Prostate gland (tissue), 2 donors: ENCODE results near the gene TMEM213. TPM values are rescaled to one million over a fixed set of nuclear protein-coding genes. Genes with fewer than 3 reads are reported as not detected.

Experiments
- DNase-seq: peaks from one replicate; pipeline ENCODE4 v3.0.0-alpha.2; 2019; ENCODE audit warnings: low spot score
- H3K27ac ChIP-seq, 2 donors: fragments of 200-600 bp; sonication (generic); 2 replicates each; pipeline ENCODE4 v1.5.1; 2017 to 2019
- H3K27me3 ChIP-seq: fragments of 200-600 bp; sonication (generic); replicated peaks from 2 replicates; pipeline ENCODE4 v1.5.1; 2019; ENCODE audit not compliant: insufficient read depth
- H3K36me3 ChIP-seq, 2 donors: fragments of 200-600 bp; sonication (generic); 1 replicate in 1 of 2; 2 replicates in 1 of 2; pipeline versions ENCODE4 v1.5.1 to v1.8.1; 2017 to 2019
- H3K4me1 ChIP-seq: fragments of 200-600 bp; sonication (generic); replicated peaks from 2 replicates; pipeline ENCODE4 v1.5.1; 2019
- H3K4me3 ChIP-seq, 2 donors: fragments of 200-600 bp; sonication (generic); 2 replicates each; pipeline ENCODE4 v1.5.1; 2017 to 2019
- H3K9me3 ChIP-seq: fragments of 200-600 bp; sonication (generic); 2 replicates; pipeline ENCODE4 v1.5.1; 2017
- CTCF ChIP-seq, 4 experiments: fragments of 200-600 bp in 2 of 4; fragments of 450-650 bp in 2 of 4; sonication (generic) in 2 of 4; IDR thresholded peaks; 1 replicate in 3 of 4; 2 replicates in 1 of 4; pipeline ENCODE4 v1.5.1; 2016 to 2019; ENCODE audit warnings: antibody characterized with exemption in 4 of 4, mild to moderate bottlenecking in 2 of 4, moderate library complexity in 2 of 4
- POLR2A ChIP-seq: fragments of 450-650 bp; IDR thresholded peaks from one replicate; pipeline ENCODE4 v1.6.1; 2016; ENCODE audit warnings: antibody characterized with exemption, mild to moderate bottlenecking
- POLR2AphosphoS5 ChIP-seq: sonication (generic); formaldehyde crosslinking; IDR thresholded peaks from one replicate; pipeline ENCODE4 v1.6.1; 2017; ENCODE audit warnings: antibody characterized with exemption
- WGBS: methylation state at CpG from one replicate; pipeline ENCODE4 v1.1.5; 2018; 5-methylcytosine and 5-hydroxymethylcytosine counted together
- intact Hi-C: fragments of 100-400 bp; cut with DNase I; formaldehyde crosslinking; loops from one replicate; pipeline ENCODE4 v1.14.2; 2022
- total RNA-seq, 2 donors: library from RNA; depleted of rRNA; stranded (reverse); fragments of >200 nt; gene quantifications; one replicate each; pipeline ENCODE4 v1.1.0, GENCODE V29; 2016

The TMEM213 gene
- total RNA-seq, 2 donors from 2014 or later = 0.55 TPM; not detected in 1

DNA sequence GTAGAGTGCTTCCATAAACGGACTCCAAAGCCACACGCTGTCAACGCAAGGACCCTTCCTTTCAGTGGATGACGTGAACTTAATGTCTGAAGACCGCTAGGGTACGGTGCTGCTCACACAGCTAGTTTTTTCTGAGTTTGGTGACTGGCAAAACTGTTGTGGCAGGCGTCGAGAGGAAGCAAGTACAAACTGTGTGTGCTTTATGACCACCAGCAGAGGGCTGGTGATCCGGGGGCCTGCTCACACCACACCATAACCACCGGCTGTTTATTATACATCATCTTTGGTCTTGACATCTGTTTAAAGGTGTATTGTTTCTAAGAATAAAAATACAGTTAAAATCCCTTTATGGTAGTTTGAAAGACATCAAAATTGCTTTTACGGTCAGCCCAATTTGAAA, 37.3 kb downstream of the TMEM213 start:
- DNase-seq = no peak
- intact Hi-C loops = no loop called here
- TF ChIP-seq CTCF (IDR thresholded peaks at IDR 0.05) (no peak), POLR2AphosphoS5 (no peak), POLR2A (no peak)
- H3K27ac ChIP-seq = no peak overlapping the region
- H3K36me3 ChIP-seq = no peaks in the 10 kb centered on the region
- H3K9me3 ChIP-seq = no peaks in the 10 kb centered on the region
- H3K27me3 ChIP-seq = no peaks in the 10 kb centered on the region
- 90% methylated on average over 11 of the region's 11 CpGs for WGBS
- no peak overlapping the region for H3K4me3 ChIP-seq
- H3K4me1 ChIP-seq = no peaks in the 10 kb centered on the region

GRCh38 chr7:138837627-138838026, 39.8 kb downstream of the TMEM213 start:
- Histone ChIP-seq H3K27me3 (no peaks in the 10 kb centered on the region), H3K4me1 (no peaks in the 10 kb centered on the region), H3K4me3 (no peak overlapping the region), H3K36me3 (no peaks in the 10 kb centered on the region), H3K27ac (no peak overlapping the region), H3K9me3 (no peaks in the 10 kb centered on the region)
- DNase-seq = no peak
- WGBS = 49% methylated on average over 13 of the region's 13 CpGs
- no peak for TF ChIP-seq CTCF (IDR thresholded peaks at IDR 0.05)
- TF ChIP-seq POLR2AphosphoS5 = no peak
- no peak for TF ChIP-seq POLR2A
- intact Hi-C loops = no loop called here

DNA sequence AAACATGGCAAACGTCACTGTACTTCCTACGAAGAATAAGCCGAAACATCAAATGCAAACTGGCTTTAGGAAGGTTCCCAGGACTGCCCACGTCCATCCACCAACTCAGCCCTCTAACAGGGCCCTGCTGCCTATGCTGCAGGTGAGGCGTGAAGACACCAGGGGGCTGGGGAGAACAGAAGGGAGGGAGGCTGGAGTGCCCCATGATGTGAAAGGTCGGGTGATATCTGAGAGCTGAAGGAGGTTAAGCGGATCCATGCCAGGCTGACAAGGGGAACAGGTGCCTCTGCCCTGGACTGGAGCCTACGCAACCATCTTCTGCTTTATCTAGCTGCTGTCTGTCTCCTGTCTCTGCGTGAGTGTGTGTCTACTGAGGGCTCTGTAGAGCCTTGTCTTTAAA, 40.4 kb downstream of the TMEM213 start:
- 86% methylated on average over 9 of the region's 9 CpGs for WGBS

DNA sequence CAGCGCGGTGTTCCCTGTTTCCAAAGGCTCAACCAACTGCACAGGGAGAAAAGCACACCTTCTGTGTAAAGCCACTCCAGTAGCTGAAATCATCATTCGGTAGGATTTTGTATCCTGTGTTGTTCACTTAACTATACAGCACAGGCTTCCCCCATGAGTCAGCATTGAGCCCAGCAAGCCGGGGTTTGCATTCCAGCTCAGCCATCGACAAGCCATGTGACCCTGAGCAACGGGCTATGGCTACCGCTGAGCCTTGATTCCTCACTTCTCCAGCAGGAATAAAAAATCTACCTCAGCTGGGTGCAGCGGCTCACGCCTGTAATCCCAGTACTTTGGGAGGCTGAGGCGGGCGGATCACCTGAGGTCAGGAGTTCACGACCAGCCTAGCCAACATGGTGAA, 44.3 kb downstream of the TMEM213 start:
- no peak for TF ChIP-seq POLR2AphosphoS5
- no peak for DNase-seq
- no peaks in the 10 kb centered on the region for H3K9me3 ChIP-seq
- WGBS = 94% methylated on average over 12 of the region's 12 CpGs
- intact Hi-C loops = no loop called here
- H3K4me1 ChIP-seq = no peaks in the 10 kb centered on the region
- no peaks in the 10 kb centered on the region for H3K36me3 ChIP-seq
- no peak overlapping the region for H3K4me3 ChIP-seq
- H3K27ac ChIP-seq = no peak overlapping the region
- no peaks in the 10 kb centered on the region for H3K27me3 ChIP-seq

More for the DNA sequence above, 40.4 kb downstream of the TMEM213 start:
- TF ChIP-seq CTCF (IDR thresholded peaks at IDR 0.05) = no peak
- no peak for TF ChIP-seq POLR2AphosphoS5
- TF ChIP-seq POLR2A = no peak
- Histone ChIP-seq H3K27ac (no peak overlapping the region), H3K9me3 (no peaks in the 10 kb centered on the region), H3K27me3 (no peaks in the 10 kb centered on the region), H3K36me3 (no peaks in the 10 kb centered on the region), H3K4me3 (no peak overlapping the region), H3K4me1 (no peaks in the 10 kb centered on the region)
- intact Hi-C loops = no loop called here
- no peak for DNase-seq

- Histone ChIP-seq H3K9me3 (no peaks in the 10 kb centered on the region), H3K4me1 (no peaks in the 10 kb centered on the region), H3K36me3 (no peaks in the 10 kb centered on the region), H3K4me3 (no peak overlapping the region), H3K27me3 (no peaks in the 10 kb centered on the region), H3K27ac (no peak overlapping the region)
- intact Hi-C loops = no loop called here
- DNase-seq = no peak
- WGBS = 93% methylated on average over 20 of the region's 20 CpGs
- TF ChIP-seq POLR2AphosphoS5 (no peak), POLR2A (no peak), CTCF (IDR thresholded peaks at IDR 0.05) (no peak)
These were observed 46.1 kb downstream of the TMEM213 start for GRCh38 chr7:138843632-138844580.
